ENCODE data around the gene PBX4. TPM values are rescaled to one million over a fixed set of nuclear protein-coding genes. Genes with fewer than 3 reads are reported as not detected.

Gene PBX4
- total RNA-seq, 1 donor from 2014 or later: 24.8 TPM

DNA sequence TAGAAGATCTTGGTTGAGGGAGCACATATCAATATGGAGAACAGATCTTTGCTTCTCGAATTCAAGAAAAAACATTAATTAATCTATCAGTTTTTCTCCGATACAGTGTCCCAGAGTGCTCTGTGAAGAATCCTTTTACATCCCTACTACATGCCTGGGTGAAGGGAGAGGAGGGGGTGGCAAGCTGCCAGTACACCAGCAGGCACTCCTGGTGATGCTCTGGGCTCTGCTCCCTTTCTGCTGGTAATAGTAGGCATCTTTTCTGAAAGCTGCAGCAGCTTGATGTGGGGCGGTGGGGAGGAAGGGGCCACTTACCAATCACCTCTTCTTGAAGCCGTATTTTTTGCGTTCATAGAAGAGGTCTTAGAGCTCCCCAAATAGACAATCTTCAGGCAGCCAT lies 30.7 kb downstream of the PBX4 start:
- H3K27ac Mint-ChIP-seq: peak overlapping the region; percentile 93
- intact Hi-C loops (cut with micrococcal nuclease): loop anchor here (5.0 kb wide), 1 partner anchor 40 kb away; the partner anchor contains the start of gene LPAR2
- no peaks in the 10 kb centered on the region for H3K9me3 Mint-ChIP-seq
- peaks cover 47% of the 10 kb centered on the region for H3K4me1 Mint-ChIP-seq (ENCODE audit: low read depth)
- H3K27me3 Mint-ChIP-seq (ENCODE audit: low read depth): no peaks in the 10 kb centered on the region
- DNase-seq (ENCODE audit: low spot score): no peak
- peaks cover 47% of the 10 kb centered on the region for H3K36me3 Mint-ChIP-seq (ENCODE audit: low read depth)
- H3K4me3 Mint-ChIP-seq (ENCODE audit: low read depth): no peak overlapping the region

DNA sequence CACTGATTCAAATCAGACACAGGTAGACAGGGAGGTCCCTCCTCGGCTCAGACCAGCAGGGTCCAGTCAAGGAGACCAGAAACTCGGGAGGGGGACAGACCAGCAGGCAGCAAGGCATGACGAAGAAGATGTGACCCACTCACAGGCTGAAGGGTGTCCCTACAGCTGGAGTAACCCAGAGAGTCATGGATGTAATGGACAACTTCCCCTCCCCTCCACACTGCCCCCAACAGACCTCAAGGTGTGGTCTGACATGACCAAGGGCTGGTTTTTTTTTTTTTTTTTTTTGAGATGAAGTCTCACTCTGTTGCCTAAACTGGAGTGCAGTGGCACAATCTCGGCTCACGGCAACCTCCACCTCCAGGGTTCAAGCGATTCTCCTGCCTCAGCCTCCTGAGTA lies 34.1 kb downstream of the PBX4 start:
- intact Hi-C loops (cut with micrococcal nuclease): no loop called here
- H3K4me1 Mint-ChIP-seq (ENCODE audit: low read depth): peaks cover 26% of the 10 kb centered on the region
- H3K27me3 Mint-ChIP-seq (ENCODE audit: low read depth): no peaks in the 10 kb centered on the region

DNA sequence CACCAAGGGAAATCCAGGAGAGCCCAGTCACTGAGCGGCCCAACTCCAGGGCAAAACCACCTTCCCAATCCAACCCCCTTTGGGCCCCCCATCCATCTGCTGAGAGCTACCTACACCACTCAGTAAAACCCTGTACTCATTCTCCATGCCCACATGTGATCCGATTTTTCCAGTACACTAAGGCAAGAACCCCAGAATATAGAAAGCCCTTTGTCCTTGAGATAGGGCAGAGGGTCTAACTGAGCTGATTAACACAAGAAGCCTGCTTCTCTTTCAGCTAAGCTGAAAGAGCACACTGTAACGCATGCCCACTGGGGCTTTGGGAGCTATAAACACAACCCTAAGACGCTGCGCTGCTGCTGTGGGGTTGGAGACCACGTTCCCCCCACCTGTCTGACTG lies 36.0 kb downstream of the PBX4 start:
- peaks cover 19% of the 10 kb centered on the region for H3K36me3 Mint-ChIP-seq (ENCODE audit: low read depth)
- H3K4me1 Mint-ChIP-seq (ENCODE audit: low read depth): peaks cover 12% of the 10 kb centered on the region
- no peak overlapping the region for H3K4me3 Mint-ChIP-seq (ENCODE audit: low read depth)
- H3K9me3 Mint-ChIP-seq: no peaks in the 10 kb centered on the region
- H3K27ac Mint-ChIP-seq: no peak overlapping the region
- DNase-seq (ENCODE audit: low spot score): no peak
- H3K27me3 Mint-ChIP-seq (ENCODE audit: low read depth): no peaks in the 10 kb centered on the region
- intact Hi-C loops (cut with micrococcal nuclease): no loop called here

More for the DNA sequence above, 34.1 kb downstream of the PBX4 start:
- Mint-ChIP-seq H3K9me3 (no peaks in the 10 kb centered on the region), H3K4me3 (ENCODE audit: low read depth) (no peak overlapping the region), H3K36me3 (ENCODE audit: low read depth) (peaks cover 29% of the 10 kb centered on the region), H3K27ac (no peak overlapping the region)
- no peak for DNase-seq (ENCODE audit: low spot score)

DNA sequence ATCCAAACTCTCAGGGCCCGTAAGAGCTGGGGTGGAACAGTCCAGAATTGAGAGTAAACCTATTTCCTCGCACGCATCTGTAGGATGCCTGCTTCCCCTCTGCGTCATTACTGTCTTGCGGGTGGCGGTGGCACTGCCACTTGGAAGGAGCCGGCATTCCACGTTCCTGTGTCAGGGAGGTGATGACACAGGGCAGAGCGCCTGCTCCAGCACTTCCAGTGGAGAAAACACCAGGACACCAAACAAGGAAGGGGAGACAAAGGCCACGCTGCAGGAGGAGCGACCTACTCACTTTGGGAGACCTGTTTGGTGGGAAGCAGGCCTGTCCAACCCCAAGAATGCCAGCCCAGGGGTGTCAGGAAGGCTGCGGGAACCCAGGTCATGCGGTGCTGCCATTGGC lies 37.1 kb downstream of the PBX4 start:
- no peak overlapping the region for H3K27ac Mint-ChIP-seq
- peaks cover 19% of the 10 kb centered on the region for H3K36me3 Mint-ChIP-seq (ENCODE audit: low read depth)
- no peak for DNase-seq (ENCODE audit: low spot score)
- intact Hi-C loops (cut with micrococcal nuclease): no loop called here
- no peak overlapping the region for H3K4me3 Mint-ChIP-seq (ENCODE audit: low read depth)
- H3K27me3 Mint-ChIP-seq (ENCODE audit: low read depth): no peaks in the 10 kb centered on the region
- H3K4me1 Mint-ChIP-seq (ENCODE audit: low read depth): peaks cover 12% of the 10 kb centered on the region
- H3K9me3 Mint-ChIP-seq: no peaks in the 10 kb centered on the region

DNA sequence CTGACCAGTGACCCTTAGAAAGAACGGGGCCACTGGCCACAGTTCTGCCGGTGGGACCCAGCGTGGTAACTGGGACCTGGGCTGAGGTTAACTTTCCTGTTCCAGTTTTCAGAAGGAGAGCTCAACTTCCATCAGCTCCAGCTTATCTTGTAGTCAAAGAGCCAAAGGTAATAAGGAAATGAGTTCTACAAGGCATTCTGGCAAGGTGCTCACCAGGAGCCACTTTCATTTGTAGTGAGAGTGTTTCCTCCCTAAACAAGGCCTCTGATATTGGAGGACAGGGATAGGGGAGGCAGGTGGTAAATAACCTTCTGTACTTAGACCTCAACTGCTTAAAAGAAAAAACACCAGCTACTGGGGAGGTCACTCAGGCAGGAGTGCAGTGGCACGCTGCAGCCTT lies 38.1 kb downstream of the PBX4 start:
- peak overlapping the region; percentile 33 for H3K27ac Mint-ChIP-seq
- H3K36me3 Mint-ChIP-seq (ENCODE audit: low read depth): peaks cover 15% of the 10 kb centered on the region
- H3K9me3 Mint-ChIP-seq: no peaks in the 10 kb centered on the region
- intact Hi-C loops (cut with micrococcal nuclease): no loop called here
- no peak overlapping the region for H3K4me3 Mint-ChIP-seq (ENCODE audit: low read depth)
- peaks cover 6% of the 10 kb centered on the region for H3K4me1 Mint-ChIP-seq (ENCODE audit: low read depth)
- no peaks in the 10 kb centered on the region for H3K27me3 Mint-ChIP-seq (ENCODE audit: low read depth)
- DNase-seq (ENCODE audit: low spot score): no peak

DNA sequence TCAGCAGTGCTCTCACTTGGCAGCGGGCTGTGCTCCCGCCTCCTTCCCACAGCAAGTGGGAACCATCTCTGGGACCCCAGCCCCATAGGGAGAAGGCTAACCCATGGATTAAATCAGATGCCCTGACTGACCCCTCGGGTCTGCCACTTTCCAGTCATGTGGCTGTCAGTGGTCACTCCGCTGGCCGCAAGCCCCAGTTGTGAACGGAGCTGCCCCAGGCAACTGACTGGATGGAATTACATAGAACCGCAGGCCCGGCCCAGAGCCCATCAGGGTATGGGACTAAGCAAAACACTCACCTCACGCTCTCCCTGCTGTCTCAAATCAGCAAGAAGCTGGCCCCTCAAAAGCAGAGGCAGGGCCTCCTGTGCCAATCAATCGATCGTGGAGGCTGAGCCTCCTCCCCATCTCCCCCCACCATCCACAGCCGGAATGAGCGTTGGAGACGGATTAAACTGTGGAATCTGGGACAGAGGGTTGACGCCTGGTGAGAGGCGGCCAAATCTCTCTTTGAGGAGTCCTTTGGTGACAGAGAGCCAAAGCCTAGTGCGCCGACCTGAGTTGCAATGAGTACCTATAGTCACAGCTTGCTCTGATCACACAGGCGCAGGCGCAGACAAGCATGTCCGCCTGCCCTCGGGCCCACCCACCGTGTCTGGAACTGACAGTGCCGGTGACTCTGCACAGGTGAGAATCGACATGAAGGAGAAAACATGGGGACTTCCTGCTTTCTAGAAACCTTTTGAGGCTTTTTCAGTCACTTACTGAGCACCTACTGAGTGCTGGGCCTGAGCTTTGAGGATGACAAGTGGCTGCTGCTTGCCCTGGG lies 38.7 kb downstream of the PBX4 start:
- Mint-ChIP-seq H3K9me3 (no peaks in the 10 kb centered on the region), H3K27me3 (ENCODE audit: low read depth) (no peaks in the 10 kb centered on the region), H3K4me3 (ENCODE audit: low read depth) (no peak overlapping the region), H3K27ac (no peak overlapping the region), H3K36me3 (ENCODE audit: low read depth) (peaks cover 14% of the 10 kb centered on the region), H3K4me1 (ENCODE audit: low read depth) (peaks cover 5% of the 10 kb centered on the region)
- DNase-seq (ENCODE audit: low spot score): no peak
- intact Hi-C loops (cut with micrococcal nuclease): no loop called here

DNA sequence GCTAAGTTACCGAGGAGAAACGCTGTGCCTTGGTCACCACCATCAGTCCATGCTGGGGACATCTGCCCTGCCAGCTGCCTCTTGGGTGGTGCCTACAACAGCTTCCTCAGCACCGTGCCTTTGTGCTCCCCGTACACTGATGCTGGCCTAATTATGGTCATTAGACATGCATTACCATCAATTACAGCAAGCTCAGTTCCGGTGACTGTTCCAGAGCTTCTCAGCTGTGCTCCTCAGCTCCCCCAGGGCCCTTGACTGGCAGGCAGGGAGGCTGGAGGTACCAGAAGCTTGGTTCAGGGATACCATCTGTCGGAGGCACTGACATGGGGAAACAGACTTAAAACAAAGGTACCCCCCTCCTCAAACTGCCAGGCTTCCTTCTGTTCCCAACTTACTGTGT lies 40.2 kb downstream of the PBX4 start:
- H3K9me3 Mint-ChIP-seq: no peaks in the 10 kb centered on the region
- no peaks in the 10 kb centered on the region for H3K27me3 Mint-ChIP-seq (ENCODE audit: low read depth)
- intact Hi-C loops (cut with micrococcal nuclease): no loop called here
- H3K4me3 Mint-ChIP-seq (ENCODE audit: low read depth): no peak overlapping the region
- H3K36me3 Mint-ChIP-seq (ENCODE audit: low read depth): peaks cover 17% of the 10 kb centered on the region
- no peak overlapping the region for H3K27ac Mint-ChIP-seq
- peaks cover 5% of the 10 kb centered on the region for H3K4me1 Mint-ChIP-seq (ENCODE audit: low read depth)
- DNase-seq (ENCODE audit: low spot score): no peak

DNA sequence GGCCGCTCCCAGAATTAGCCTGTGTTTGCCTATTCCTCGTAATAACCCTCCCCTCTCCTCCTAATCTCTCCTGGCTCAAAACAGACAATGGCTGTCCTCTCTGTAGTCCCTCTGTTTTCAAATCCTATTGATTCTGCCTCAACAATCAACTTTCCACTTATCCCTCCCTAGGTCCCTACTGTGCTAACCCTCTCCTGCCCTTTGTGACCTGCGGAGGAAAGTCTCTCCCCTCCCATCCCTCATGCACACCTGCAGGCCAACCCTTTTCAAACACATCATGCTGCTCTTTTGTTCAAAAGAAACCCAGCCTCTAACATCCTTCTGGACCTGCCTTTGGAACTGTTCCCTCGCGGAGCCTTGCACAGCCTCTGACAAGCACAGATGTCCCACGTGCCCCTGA lies 43.1 kb downstream of the PBX4 start:
- Mint-ChIP-seq H3K9me3 (no peaks in the 10 kb centered on the region), H3K27ac (peak overlapping the region; percentile 3), H3K27me3 (ENCODE audit: low read depth) (no peaks in the 10 kb centered on the region), H3K36me3 (ENCODE audit: low read depth) (peaks cover 24% of the 10 kb centered on the region), H3K4me3 (ENCODE audit: low read depth) (no peak overlapping the region), H3K4me1 (ENCODE audit: low read depth) (peaks cover 2% of the 10 kb centered on the region)
- no peak for DNase-seq (ENCODE audit: low spot score)
- intact Hi-C loops (cut with micrococcal nuclease): no loop called here

DNA sequence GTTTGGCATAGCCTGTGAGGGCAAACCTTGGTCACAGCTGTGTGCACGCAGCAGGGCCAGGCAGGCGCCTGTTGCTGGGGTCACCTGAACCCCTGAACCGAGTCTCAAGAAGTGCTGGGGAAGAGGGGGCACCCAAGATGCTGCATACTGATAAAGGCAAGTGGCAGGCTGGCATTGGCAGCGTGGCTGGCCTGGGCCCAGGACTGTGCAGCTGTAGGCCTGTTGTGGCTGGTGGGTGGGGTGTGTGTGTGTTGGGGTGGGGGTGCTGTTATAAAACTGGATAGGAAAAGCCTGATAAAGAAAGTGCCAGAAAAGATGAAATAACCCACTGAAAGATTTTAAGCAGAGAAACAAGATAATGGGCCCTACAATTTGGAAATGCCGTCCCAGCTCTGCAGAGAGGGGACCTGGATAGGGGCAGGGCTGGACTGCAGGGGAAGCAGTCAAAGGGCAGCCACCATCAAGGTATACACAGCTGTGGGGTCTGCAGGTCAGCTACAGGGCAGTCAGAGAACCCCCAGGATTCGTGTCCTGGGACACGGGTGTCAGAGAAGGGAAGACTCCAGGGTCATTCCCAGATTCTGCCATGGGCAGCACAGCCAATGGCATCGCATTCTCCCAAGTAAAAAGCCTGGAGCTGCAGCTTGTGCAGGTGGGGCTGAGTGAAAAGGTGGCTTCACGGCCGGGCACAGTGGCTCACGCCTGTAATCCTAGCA lies 47.3 kb downstream of the PBX4 start:
- H3K9me3 Mint-ChIP-seq: no peaks in the 10 kb centered on the region
- no peaks in the 10 kb centered on the region for H3K27me3 Mint-ChIP-seq (ENCODE audit: low read depth)
- no peak for DNase-seq (ENCODE audit: low spot score)
- no peak overlapping the region for H3K27ac Mint-ChIP-seq
- peaks cover 5% of the 10 kb centered on the region for H3K4me1 Mint-ChIP-seq (ENCODE audit: low read depth)
- H3K36me3 Mint-ChIP-seq (ENCODE audit: low read depth): peaks cover 46% of the 10 kb centered on the region
- intact Hi-C loops (cut with micrococcal nuclease): no loop called here
- no peak overlapping the region for H3K4me3 Mint-ChIP-seq (ENCODE audit: low read depth)

DNA sequence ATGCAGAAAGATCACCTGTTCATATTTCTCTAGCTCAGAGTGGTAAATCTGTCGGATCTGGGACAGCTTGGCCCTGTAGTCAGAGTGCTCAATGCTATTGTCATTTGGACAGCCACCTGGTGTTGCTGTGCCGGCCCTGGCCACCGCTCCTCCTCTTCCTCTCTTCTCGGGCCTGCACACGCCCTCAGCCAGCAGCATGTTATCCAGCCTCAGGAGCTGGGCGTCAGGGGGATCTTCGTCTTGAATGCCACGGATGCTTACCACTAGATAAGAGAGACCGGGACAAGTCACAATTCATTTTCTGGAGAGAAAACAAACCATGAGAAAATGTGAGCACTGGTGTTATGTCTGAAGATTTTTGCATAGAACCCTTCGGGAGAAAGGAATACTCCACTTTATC lies 47.9 kb downstream of the PBX4 start:
- no peaks in the 10 kb centered on the region for H3K27me3 Mint-ChIP-seq (ENCODE audit: low read depth)

DNA sequence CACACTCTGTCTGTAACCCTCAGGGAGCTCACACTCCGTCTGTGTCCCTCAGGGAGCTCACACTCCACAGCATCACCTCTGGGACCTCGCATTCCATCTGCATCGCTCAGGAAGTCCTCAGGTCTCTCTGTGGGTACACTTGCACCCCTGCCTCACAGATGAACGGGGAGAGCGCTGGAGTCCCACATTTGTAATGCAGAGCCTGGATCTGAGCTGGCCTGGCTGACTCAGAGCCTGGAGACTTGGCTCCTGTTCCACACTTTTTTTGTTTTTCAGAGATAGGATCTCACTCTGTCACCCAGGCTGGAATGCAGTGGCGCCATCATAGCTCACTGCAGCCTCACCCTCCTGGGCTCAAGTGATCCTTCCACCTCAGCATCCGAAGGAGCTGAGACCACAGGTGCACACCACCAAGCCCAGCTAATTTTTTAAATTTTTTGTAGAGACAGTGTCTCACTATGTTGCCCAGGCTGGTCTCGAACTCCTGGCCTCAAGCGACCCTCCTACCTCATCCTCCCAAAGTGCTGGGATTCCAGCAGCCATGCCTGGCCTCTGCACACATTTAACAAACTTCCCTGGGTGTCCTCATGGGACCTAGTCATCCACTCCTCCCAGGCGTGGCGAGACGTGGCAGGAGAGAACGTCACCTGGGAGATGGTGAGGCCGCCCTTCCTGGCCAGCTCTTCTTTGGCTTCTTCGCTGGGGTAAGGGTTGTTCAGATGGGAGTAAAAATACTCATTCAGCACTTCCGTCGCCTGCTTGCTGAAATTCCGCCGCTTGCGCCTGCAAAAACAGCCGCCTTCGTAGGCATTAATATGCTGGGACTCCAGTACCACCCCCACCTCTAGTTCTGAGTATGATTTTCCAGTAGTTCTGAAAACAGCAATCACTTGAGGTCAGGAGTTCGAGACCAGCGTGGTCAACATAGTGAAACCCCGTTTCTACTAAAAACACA lies 49.4 kb downstream of the PBX4 start:
- no peak overlapping the region for H3K4me3 Mint-ChIP-seq (ENCODE audit: low read depth)
- no peaks in the 10 kb centered on the region for H3K9me3 Mint-ChIP-seq
- peaks cover 53% of the 10 kb centered on the region for H3K36me3 Mint-ChIP-seq (ENCODE audit: low read depth)
- intact Hi-C loops (cut with micrococcal nuclease): no loop called here
- no peaks in the 10 kb centered on the region for H3K27me3 Mint-ChIP-seq (ENCODE audit: low read depth)
- H3K27ac Mint-ChIP-seq: peak overlapping the region; percentile 46
- peaks cover 5% of the 10 kb centered on the region for H3K4me1 Mint-ChIP-seq (ENCODE audit: low read depth)
- no peak for DNase-seq (ENCODE audit: low spot score)

More for the DNA sequence above, 47.9 kb downstream of the PBX4 start:
- Mint-ChIP-seq H3K27ac (peak overlapping the region; percentile 6), H3K4me1 (ENCODE audit: low read depth) (peaks cover 5% of the 10 kb centered on the region), H3K36me3 (ENCODE audit: low read depth) (peaks cover 45% of the 10 kb centered on the region), H3K4me3 (ENCODE audit: low read depth) (no peak overlapping the region), H3K9me3 (no peaks in the 10 kb centered on the region)
- DNase-seq (ENCODE audit: low spot score): no peak
- intact Hi-C loops (cut with micrococcal nuclease): no loop called here

DNA sequence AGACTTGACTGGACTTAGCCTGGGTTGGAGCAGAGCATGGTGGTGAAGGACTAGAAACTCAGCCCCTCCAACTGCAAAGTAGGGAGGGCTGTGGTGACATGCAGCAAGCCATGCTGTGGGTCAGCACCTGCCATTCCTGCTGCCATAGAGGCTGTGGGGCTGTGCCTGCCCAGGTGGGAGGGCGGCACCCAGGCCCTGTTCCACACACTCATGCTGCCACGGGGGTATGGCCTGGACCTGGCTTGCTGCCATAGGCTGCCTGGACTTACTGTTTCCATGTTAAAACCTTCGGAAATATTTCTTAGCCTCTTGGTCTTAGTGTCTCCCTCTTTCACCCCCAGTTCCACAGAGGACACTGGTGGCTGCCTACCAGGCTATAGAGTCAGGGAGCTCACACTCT lies 51.1 kb downstream of the PBX4 start:
- intact Hi-C loops (cut with micrococcal nuclease): no loop called here
- H3K27ac Mint-ChIP-seq: no peak overlapping the region

More for the DNA sequence above, 51.1 kb downstream of the PBX4 start:
- Mint-ChIP-seq H3K9me3 (no peaks in the 10 kb centered on the region), H3K4me3 (ENCODE audit: low read depth) (no peak overlapping the region), H3K4me1 (ENCODE audit: low read depth) (peaks cover 5% of the 10 kb centered on the region), H3K27me3 (ENCODE audit: low read depth) (no peaks in the 10 kb centered on the region), H3K36me3 (ENCODE audit: low read depth) (peaks cover 60% of the 10 kb centered on the region)
- no peak for DNase-seq (ENCODE audit: low spot score)
